ENCODE measurements around the gene PSMC3IP.

PSMC3IP gene

DNA sequence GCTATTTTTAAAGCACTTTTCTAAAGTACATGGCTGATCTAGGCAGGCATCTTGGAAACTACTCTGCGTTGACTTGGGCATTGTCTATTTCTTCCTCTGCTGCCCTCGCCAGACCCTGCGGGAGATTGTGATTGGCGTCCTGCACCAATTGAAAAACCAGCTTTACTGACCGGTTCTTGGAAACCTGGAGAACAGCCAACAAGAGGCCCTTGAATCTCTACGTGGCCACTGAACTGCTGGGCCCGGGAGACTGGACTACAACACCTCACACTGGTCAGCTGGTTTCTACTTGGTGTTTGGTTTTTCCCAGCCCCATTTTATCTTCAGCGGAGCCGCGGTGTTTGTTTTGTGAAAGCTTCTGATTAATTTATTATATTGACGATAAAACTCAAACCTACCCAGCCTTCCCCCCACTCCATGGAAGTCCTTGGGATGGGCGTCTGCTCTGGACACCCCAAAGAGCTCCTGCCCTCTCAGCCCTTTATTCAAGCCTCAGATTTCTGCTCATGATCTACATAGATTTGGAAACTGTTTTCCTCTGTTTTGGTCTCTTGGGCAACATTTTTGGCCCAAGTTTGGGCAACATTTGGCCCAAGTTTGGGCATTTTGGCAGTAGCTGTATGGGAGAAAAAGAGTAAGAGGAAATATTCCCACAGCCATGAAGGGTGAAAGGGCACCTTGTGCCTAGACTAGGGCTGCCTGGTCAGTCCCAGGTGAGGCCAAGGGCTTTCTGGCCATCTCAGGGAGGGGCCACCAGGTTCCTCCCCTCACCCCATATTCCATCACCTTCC lies 5.9 kb downstream of the PSMC3IP start:
- H3K4me3 ChIP-seq (ENCODE audit: low read depth, low read length), result no peak overlapping the region
- no peak for TF ChIP-seq CTCF (IDR thresholded peaks at IDR 0.05; ENCODE audit: borderline replicate concordance, insufficient read depth, low read depth, low read length)

GRCh38 chr17:42568341-42569111 lies 9.0 kb downstream of the PSMC3IP start:
- no peak overlapping the region for H3K4me3 ChIP-seq (ENCODE audit: low read depth, low read length)
- TF ChIP-seq CTCF (IDR thresholded peaks at IDR 0.05; ENCODE audit: borderline replicate concordance, insufficient read depth, low read depth, low read length), result no peak

GRCh38 chr17:42566883-42567573 lies 10.5 kb downstream of the PSMC3IP start, which contains the start of gene MLX:
MLX (plus strand) TSS chr17:42567100; CDS start chr17:42567125, 25 bp downstream.
- TF ChIP-seq CTCF (IDR thresholded peaks at IDR 0.05; ENCODE audit: borderline replicate concordance, insufficient read depth, low read depth, low read length), result no peak
- peak within 1 kb of the TSS; percentile 82 for H3K4me3 ChIP-seq (ENCODE audit: low read depth, low read length)

GRCh38 chr17:42566215-42566882 lies 11.2 kb downstream of the PSMC3IP start:
- peak overlapping the region; percentile 82 for H3K4me3 ChIP-seq (ENCODE audit: low read depth, low read length)
- no peak for TF ChIP-seq CTCF (IDR thresholded peaks at IDR 0.05; ENCODE audit: borderline replicate concordance, insufficient read depth, low read depth, low read length)

DNA sequence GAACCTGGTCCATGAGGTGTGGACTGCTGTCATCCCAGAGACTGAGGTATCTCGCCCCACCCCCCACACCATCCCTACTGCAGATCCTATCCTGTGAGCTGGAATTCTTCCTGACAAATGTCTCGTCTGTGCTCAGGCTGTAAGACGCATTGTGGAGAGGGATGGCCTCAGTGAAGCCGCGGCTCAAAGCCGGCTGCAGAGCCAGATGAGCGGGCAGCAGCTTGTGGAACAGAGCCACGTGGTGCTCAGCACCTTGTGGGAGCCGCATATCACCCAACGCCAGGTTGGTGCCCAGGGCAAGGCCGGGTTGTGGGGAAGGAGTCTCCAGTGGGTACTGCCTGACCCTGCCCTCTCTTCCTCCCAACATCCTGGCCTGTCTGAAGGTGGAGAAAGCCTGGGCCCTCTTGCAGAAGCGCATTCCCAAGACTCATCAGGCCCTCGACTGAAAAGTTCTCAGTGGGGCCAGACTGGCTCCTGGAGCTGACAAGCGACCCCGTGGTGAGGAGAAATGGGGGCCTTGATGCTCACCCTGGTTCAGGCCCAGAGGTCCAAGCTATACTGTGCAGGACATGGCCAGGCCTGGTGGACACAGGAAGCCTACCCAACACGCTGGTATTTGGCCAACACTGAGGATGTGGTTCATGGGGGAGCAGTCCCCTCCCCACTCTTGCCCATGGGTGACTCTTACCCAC lies 11.9 kb downstream of the PSMC3IP start:
- TF ChIP-seq CTCF (IDR thresholded peaks at IDR 0.05; ENCODE audit: borderline replicate concordance, insufficient read depth, low read depth, low read length), result no peak

GRCh38 chr17:42564815-42565522 lies 12.6 kb downstream of the PSMC3IP start:
- no peak for TF ChIP-seq CTCF (IDR thresholded peaks at IDR 0.05; ENCODE audit: borderline replicate concordance, insufficient read depth, low read depth, low read length)
- no peak overlapping the region for H3K4me3 ChIP-seq (ENCODE audit: low read depth, low read length)

More for the DNA sequence above, 11.9 kb downstream of the PSMC3IP start:
- H3K4me3 ChIP-seq (ENCODE audit: low read depth, low read length), result no peak overlapping the region

All from GM12875 (cell line).